K562 (cell line): ENCODE data around the gene FCRLA. TPM values are rescaled to one million over a fixed set of nuclear protein-coding genes. Genes with fewer than 3 reads are reported as not detected.

Source experiments
- ATF4 ChIP-seq: fragments of 450-650 bp; formaldehyde crosslinking; IDR thresholded peaks from 2 replicates; pipeline ENCODE4 v1.4.0; 2022; ENCODE audit warnings: mild to moderate bottlenecking, moderate library complexity
- CREB3 ChIP-seq: fragments of 450-650 bp; conservative IDR thresholded peaks from 2 replicates; pipeline ENCODE4 v1.6.1; 2016; ENCODE audit warnings: missing genetic modification characterization, low read depth, mild to moderate bottlenecking, missing compliant biosample characterization, moderate library complexity
- CREM ChIP-seq: IDR thresholded peaks from 2 replicates; pipeline ENCODE4 v1.6.1; 2014; ENCODE audit warnings: antibody characterized with exemption, low read depth
- DMBX1 ChIP-seq: fragments of 250-450 bp; sonication (Bioruptor Pico); IDR thresholded peaks from 2 replicates; pipeline ENCODE4 v1.8.0; 2022; ENCODE audit warnings: inconsistent platforms, mild to moderate bottlenecking, moderate library complexity, borderline replicate concordance
- HDAC2 ChIP-seq: fragments of 450-650 bp; IDR thresholded peaks from 2 replicates; pipeline ENCODE4 v1.6.1; 2016; ENCODE audit warnings: mild to moderate bottlenecking
- MEIS2 ChIP-seq: fragments of 450-650 bp; IDR thresholded peaks from 2 replicates; pipeline ENCODE4 v1.6.1; 2014; ENCODE audit warnings: mild to moderate bottlenecking; ENCODE audit not compliant: partially characterized antibody
- MNT ChIP-seq, 2 experiments: fragments of 450-650 bp; conservative IDR thresholded peaks; 2 replicates each; pipeline ENCODE4 v1.6.1; 2017; ENCODE audit warnings: mild to moderate bottlenecking in 2 of 2, moderate library complexity in 2 of 2
- POLR3A ChIP-seq: IDR thresholded peaks from 2 replicates; pipeline ENCODE4 v1.6.1; 2011; ENCODE audit warnings: borderline replicate concordance, mild to moderate bottlenecking, moderate library complexity; ENCODE audit not compliant: insufficient read length, insufficient read depth; ENCODE audit errors: extremely low read depth
- RBM34 ChIP-seq: fragments of 200-400 bp; formaldehyde crosslinking; IDR thresholded peaks from 2 replicates; pipeline ENCODE4 v1.6.1; 2018; ENCODE audit warnings: low read length, borderline replicate concordance; ENCODE audit not compliant: insufficient read depth
- RCOR1 ChIP-seq, 2 experiments: IDR thresholded peaks; 2 replicates each; pipeline ENCODE4 v1.6.1; 2012; ENCODE audit warnings: low read depth in 2 of 2, low read length in 2 of 2, borderline replicate concordance in 1 of 2, improper control_type of control experiment in 1 of 2
- RNF2 ChIP-seq: sonication (generic); IDR thresholded peaks from 2 replicates; pipeline ENCODE4 v1.6.1; 2016
- RUNX1 ChIP-seq: sonication (generic); IDR thresholded peaks from 2 replicates; pipeline ENCODE4 v1.6.1; 2016; ENCODE audit warnings: antibody characterized with exemption, low read depth
- SMARCA4 ChIP-seq: fragments of 450-650 bp; IDR thresholded peaks from 2 replicates; pipeline ENCODE4 v1.6.1; 2016
- YY1 ChIP-seq, 3 experiments: IDR thresholded peaks; 2 replicates each; pipeline ENCODE4 v1.6.1; 2011; ENCODE audit warnings: low read length in 2 of 3, mild to moderate bottlenecking in 2 of 3, moderate library complexity in 2 of 3, borderline replicate concordance in 1 of 3, control low read depth in 1 of 3, low read depth in 1 of 3; ENCODE audit not compliant: insufficient read depth in 3 of 3, insufficient replicate concordance in 2 of 3, control insufficient read depth in 1 of 3, insufficient read length in 1 of 3; ENCODE audit errors: extremely low read depth in 1 of 3
- ZNF398 ChIP-seq: fragments of 250-450 bp; sonication (Bioruptor Pico); IDR thresholded peaks from 2 replicates; pipeline ENCODE4 v1.8.0; 2021; ENCODE audit warnings: moderate library complexity, mild to moderate bottlenecking, inconsistent platforms
- polyA plus RNA-seq, 8 experiments: library from polyadenylated mRNA; depleted of rRNA in 4 of 8; stranded (reverse) in 5 of 8; unstranded in 3 of 8; fragments of >200 nt; fragmentation: Nextera tagmentation in 2 of 8; fragmentation: Illumina TruSeq in 1 of 8; extraction: Ambion mirVana in 2 of 8; extraction: Trizol in 1 of 8; gene quantifications; 2 replicates each; pipeline versions ENCODE4 v1.2.1 to v1.2.3, GENCODE V29; 2011 to 2014; ENCODE audit warnings: inconsistent platforms in 1 of 8, missing spikeins in 1 of 8
- total RNA-seq, 7 experiments: library from RNA; depleted of rRNA in 6 of 7; stranded (reverse); fragments of >200 nt in 6 of 7; fragmentation: Illumina TruSeq in 2 of 7; extraction: Trizol in 2 of 7; gene quantifications; 2 replicates each; pipeline versions ENCODE4 v1.2.1 to v1.2.3, GENCODE V29; 2011 to 2021; ENCODE audit warnings: low replicate concordance in 1 of 7

The FCRLA gene
- total and polyA plus RNA-seq, 9 of the 15 experiments (the other 6 are each of a cell fraction or from before 2014, with no cell fraction given), result 0.09 to 0.84 (median 0.44) TPM

GRCh38 chr1:161706482-161707347 lies at the start of gene FCRLA (continued):
- TF ChIP-seq SMARCA4 (peak; percentile 72; the same call in 1 of the 2 replicates), HDAC2 (peak; percentile 81), CREM (peak; percentile 50), RUNX1 (0 out of 2 replicates have a peak, but pooled peaks have one; percentile 33), MNT (conservative IDR thresholded peaks at IDR 0.05) (peak in 1 of 2 experiments; percentile 39; a peak in 3 of 4 replicates), YY1 (IDR thresholded peaks at IDR 0.05; ENCODE audit: borderline replicate concordance in 1 of 3, control insufficient read depth in 1 of 3, extremely low read depth in 1 of 3, insufficient read depth in 3 of 3, insufficient read length in 1 of 3, insufficient replicate concordance in 2 of 3, low read depth in 1 of 3, low read length in 2 of 3) (peak in 2 of 3 experiments; percentile 61 to 62), CREB3 (tag) (no peak), DMBX1 (CRISPR knock-in tag) (0 out of 2 replicates have a peak, but pooled peaks have one; percentile 22), POLR3A (no peak), MEIS2 (peak; percentile 68), RNF2 (peak; percentile 55; the same call in 1 of the 2 replicates), ZNF398 (no peak), ATF4 (CRISPR knock-in tag) (0 out of 2 replicates have a peak, but pooled peaks have one; percentile 38), RBM34 (no peak), RCOR1 (IDR thresholded peaks at IDR 0.05; ENCODE audit: borderline replicate concordance in 1 of 2, low read depth in 2 of 2, low read length in 2 of 2) (peak; percentile 50 to 96; a peak in 2 of 4 replicates)
